IMR-90 (cell line): ENCODE measurements around the gene MAG. TPM values are rescaled to one million over a fixed set of nuclear protein-coding genes. Genes with fewer than 3 reads are reported as not detected.
A peak's percentile ranks its signal among the peaks of the same experiment; 100 is the strongest.
"Not testable (repeated sequence)": the region's sequence is repeated elsewhere in the genome, so short reads cannot be mapped to it uniquely, and the experiment has no call there.

Experiments
- ATAC-seq: fragments of 200-7000 bp; cut with Tn5 transposase; 2 replicates; pipeline ENCODE4 v1.9.1; 2020; ENCODE audit warnings: low read depth, mild to moderate bottlenecking, moderate library complexity
- BruUV-seq: library from RNA; stranded (reverse); fragments of 400-500 nt; replicated peaks from 2 replicates; lab custom pipeline; 2021; lab: Mats Ljungman, UMichigan
- CTCF ChIA-PET: fragments of 300-600 bp; formaldehyde crosslinking; extraction: SDS; loops from one replicate; lab custom pipeline; 2021; ENCODE audit warnings: antibody characterized with exemption; lab: Yijun Ruan, JAX
- POLR2A ChIA-PET: fragments of 300-600 bp; sonication (Branson Sonifier 250); formaldehyde crosslinking; loops from one replicate; lab custom pipeline; 2022; ENCODE audit warnings: antibody characterized with exemption; ENCODE audit not compliant: unreplicated experiment; lab: Charles Lee
- DNase-seq: peaks from one replicate; pipeline ENCODE4 v3.0.0; 2013
- H2AFZ ChIP-seq: replicated peaks from 2 replicates; pipeline ENCODE3; 2013; ENCODE audit warnings: low read length, mild to moderate bottlenecking; ENCODE audit not compliant: poor library complexity
- H2AK5ac ChIP-seq: 2 replicates; pipeline ENCODE4 v1.6.1; 2013; ENCODE audit warnings: low read depth, low read length, inconsistent platforms
- H2AK9ac ChIP-seq: replicated peaks from 2 replicates; pipeline ENCODE3; 2013; ENCODE audit warnings: mild to moderate bottlenecking, low read depth, low read length, moderate library complexity; ENCODE audit not compliant: poor library complexity
- H2BK120ac ChIP-seq: 2 replicates; pipeline ENCODE4 v1.6.1; 2013; ENCODE audit warnings: low read depth, low read length, inconsistent platforms
- H2BK15ac ChIP-seq: 3 replicates; pipeline ENCODE4 v1.6.1; 2013; ENCODE audit warnings: low read depth, low read length, inconsistent platforms
- H2BK20ac ChIP-seq: 2 replicates; pipeline ENCODE4 v1.6.1; 2013; ENCODE audit warnings: low read depth, mild to moderate bottlenecking, inconsistent platforms, low read length, moderate library complexity
- H2BK5ac ChIP-seq: 2 replicates; pipeline ENCODE4 v1.6.1; 2013; ENCODE audit warnings: mild to moderate bottlenecking, low read depth, low read length, inconsistent platforms; ENCODE audit not compliant: poor library complexity, severe bottlenecking
- H3K14ac ChIP-seq: replicated peaks from 2 replicates; pipeline ENCODE4 v1.6.1; 2013; ENCODE audit warnings: low read depth, low read length, inconsistent platforms
- H3K18ac ChIP-seq: 2 replicates; pipeline ENCODE4 v1.6.1; 2013; ENCODE audit warnings: low read depth, low read length, control low read depth
- H3K23ac ChIP-seq: 2 replicates; pipeline ENCODE4 v1.6.1; 2013; ENCODE audit warnings: low read depth, low read length, inconsistent platforms
- H3K27ac ChIP-seq: 2 replicates; pipeline ENCODE4 v1.5.1; 2013; ENCODE audit warnings: mild to moderate bottlenecking, control low read depth, low read length; ENCODE audit not compliant: insufficient read depth
- H3K27me3 ChIP-seq: 2 replicates; pipeline ENCODE4 v1.6.1; 2013; ENCODE audit warnings: low read length; ENCODE audit not compliant: control insufficient read depth, insufficient read depth
- H3K36me3 ChIP-seq: 2 replicates; pipeline ENCODE4 v1.6.1; 2013; ENCODE audit warnings: low read length, mixed read lengths; ENCODE audit not compliant: control insufficient read depth, insufficient read depth
- H3K4ac ChIP-seq: 2 replicates; pipeline ENCODE4 v1.6.1; 2013; ENCODE audit warnings: low read depth, low read length, inconsistent platforms
- H3K4me1 ChIP-seq: 2 replicates; pipeline ENCODE4 v1.6.1; 2013; ENCODE audit warnings: low read length, mixed read lengths; ENCODE audit not compliant: control insufficient read depth, insufficient read depth
- H3K4me2 ChIP-seq: 2 replicates; pipeline ENCODE4 v1.6.1; 2013; ENCODE audit warnings: low read depth, mild to moderate bottlenecking, control low read depth, low read length, moderate library complexity
- H3K4me3 ChIP-seq: 2 replicates; pipeline ENCODE4 v1.5.1; 2013; ENCODE audit warnings: low read depth, mild to moderate bottlenecking, control low read depth, low read length, moderate library complexity; ENCODE audit not compliant: insufficient read depth
- H3K56ac ChIP-seq: 2 replicates; pipeline ENCODE4 v1.6.1; 2013; ENCODE audit warnings: low read length, inconsistent platforms; ENCODE audit not compliant: insufficient read depth; ENCODE audit errors: extremely low read depth
- H3K79me1 ChIP-seq, 2 experiments: 2 replicates each; pipeline ENCODE4 v1.6.1; 2013; ENCODE audit warnings: low read length in 2 of 2, inconsistent platforms in 1 of 2, low read depth in 1 of 2
- H3K9ac ChIP-seq: 2 replicates; pipeline ENCODE4 v1.6.1; 2013; ENCODE audit warnings: low read depth, low read length, control low read depth
- H3K9me1 ChIP-seq: 2 replicates; pipeline ENCODE4 v1.6.1; 2013; ENCODE audit warnings: low read length, inconsistent platforms; ENCODE audit not compliant: insufficient read depth
- H3K9me3 ChIP-seq: 2 replicates; pipeline ENCODE4 v1.6.1; 2013; ENCODE audit warnings: low read length; ENCODE audit not compliant: control insufficient read depth, insufficient read depth
- H4K20me1 ChIP-seq: 2 replicates; pipeline ENCODE4 v1.6.1; 2013; ENCODE audit warnings: low read length, inconsistent platforms; ENCODE audit not compliant: insufficient read depth
- H4K5ac ChIP-seq: 2 replicates; pipeline ENCODE4 v1.6.1; 2013; ENCODE audit warnings: mild to moderate bottlenecking, low read depth, low read length, control low read depth
- H4K8ac ChIP-seq, 2 experiments: 2 replicates each; pipeline ENCODE4 v1.6.1; 2013; ENCODE audit warnings: low read depth in 2 of 2, low read length in 2 of 2, control low read depth in 1 of 2, inconsistent platforms in 1 of 2
- H4K91ac ChIP-seq: 2 replicates; pipeline ENCODE4 v1.6.1; 2013; ENCODE audit warnings: low read depth, low read length, inconsistent platforms; ENCODE audit not compliant: insufficient read depth
- BHLHE40 ChIP-seq: fragments of 150-350 bp; IDR thresholded peaks from 2 replicates; pipeline ENCODE4 v1.6.1; 2016; ENCODE audit warnings: mild to moderate bottlenecking, low read depth, low read length
- CEBPB ChIP-seq: IDR thresholded peaks from 2 replicates; pipeline ENCODE4 v1.6.1; 2012; ENCODE audit warnings: low read depth, low read length, improper control_type of control experiment
- ELK1 ChIP-seq: fragments of 150-350 bp; IDR thresholded peaks from 2 replicates; pipeline ENCODE4 v1.6.1; 2016; ENCODE audit warnings: low read depth, mild to moderate bottlenecking, low read length, moderate library complexity, borderline replicate concordance
- MXI1 ChIP-seq: IDR thresholded peaks from 2 replicates; pipeline ENCODE4 v1.6.1; 2012; ENCODE audit warnings: low read depth, mild to moderate bottlenecking, low read length, moderate library complexity, borderline replicate concordance
- WGBS, 2 experiments: methylation state at CpG; one replicate each; pipeline versions ENCODE4 v1.1.5 to v1.1.7; 2013; ENCODE audit warnings: missing lambda C conversion rate in 2 of 2; ENCODE audit not compliant: insufficient read length in 1 of 2; ENCODE audit errors: extremely low coverage in 2 of 2; 5-methylcytosine and 5-hydroxymethylcytosine counted together
- dilution Hi-C: fragments of 300-500 bp; cut with HindIII; formaldehyde crosslinking; loops from one replicate; pipeline ENCODE4 v1.14.3; 2018; ENCODE audit warnings: low sequenced_read_pairs; ENCODE audit not compliant: unreplicated experiment
- in situ Hi-C: fragments of 300-500 bp; cut with MboI; formaldehyde crosslinking; loops from 3 replicates; pipeline ENCODE4 v1.14.3; 2019; ENCODE audit warnings: low sequenced_read_pairs, inconsistent platforms, mixed read lengths
- intact Hi-C: fragments of 100-400 bp; cut with micrococcal nuclease; formaldehyde crosslinking; loops from 2 replicates; pipeline ENCODE4 v1.10.0; 2022
- polyA plus RNA-seq, 3 experiments: library from polyadenylated mRNA; depleted of rRNA; stranded (reverse); fragments of >200 nt; gene quantifications; 2 replicates each; pipeline ENCODE4 v1.2.3, GENCODE V29; 2012; ENCODE audit warnings: low replicate concordance in 1 of 3
- total RNA-seq: library from RNA; depleted of rRNA; stranded (reverse); fragments of >200 nt; gene quantifications from 2 replicates; pipeline ENCODE4 v1.2.3, GENCODE V29; 2012

MAG gene
- total and polyA plus RNA-seq, 2 of the 4 experiments (the other 2 are of a cell fraction): not detected

GRCh38 chr19:35357867-35358573, 66.1 kb downstream of the MAG start, which contains the start of gene FFAR3:
FFAR3 (plus strand) TSS chr19:35358460; CDS start chr19:35358891, 431 bp downstream.
- Histone ChIP-seq H3K56ac (no peak within 1 kb of the TSS), H3K23ac (no peak within 1 kb of the TSS), H2BK120ac (no peak within 1 kb of the TSS), H2AK5ac (no peak within 1 kb of the TSS), H3K4me3 (no peak within 1 kb of the TSS), H3K4me1 (no peaks in the 10 kb centered on the region), H2BK5ac (no peak within 1 kb of the TSS), H4K91ac (no peak within 1 kb of the TSS), H3K79me1 (no peaks in the 10 kb centered on the region), H3K9me3 (no peaks in the 10 kb centered on the region), H3K27ac (no peak within 1 kb of the TSS), H2BK15ac (no peak within 1 kb of the TSS), H3K14ac (no peak within 1 kb of the TSS), H3K18ac (no peak within 1 kb of the TSS), H3K27me3 (peaks cover 11% of the 10 kb centered on the region), H3K4me2 (no peak within 1 kb of the TSS; the same call in 1 of the 2 replicates), H2BK20ac (no peak within 1 kb of the TSS), H4K8ac (no peak within 1 kb of the TSS), H4K20me1 (no peaks in the 10 kb centered on the region), H4K5ac (no peak within 1 kb of the TSS), H3K9me1 (no peaks in the 10 kb centered on the region), H2AFZ (no peak within 1 kb of the TSS), H3K36me3 (no peaks in the 10 kb centered on the region), H3K9ac (no peak within 1 kb of the TSS), H3K4ac (no peak within 1 kb of the TSS), H2AK9ac (no peak within 1 kb of the TSS)
- dilution Hi-C loops (no loop called here), intact Hi-C loops (loop anchor here (10.0 kb wide), 1 partner anchor 107 kb away; no protein-coding TSS in a partner anchor), in situ Hi-C loops (no loop called here)
- DNase-seq: peak; percentile 11
- BruUV-seq: no TSS peak
- 0% methylated on average over 1 of the region's 18 CpGs; no CpG with 5 or more reads in 1 of the 2 experiments for WGBS, 2 experiments
- ATAC-seq: no peak
- TF ChIP-seq ELK1 (no peak), CEBPB (peak; percentile 81), BHLHE40 (no peak), MXI1 (no peak)
- ChIA-PET POLR2A (no interaction called here), CTCF (no interaction called here)

GRCh38 chr19:35358834-35359233, 66.9 kb downstream of the MAG start:
- H2AFZ ChIP-seq, H3K9me3 ChIP-seq, H3K9ac ChIP-seq, H2AK5ac ChIP-seq, in situ Hi-C loops, H3K56ac ChIP-seq, H2BK5ac ChIP-seq, H4K91ac ChIP-seq, ATAC-seq, H3K79me1 ChIP-seq, H4K20me1 ChIP-seq, H2BK20ac ChIP-seq, H3K4me2 ChIP-seq, H3K27ac ChIP-seq, DNase-seq, BruUV-seq, H3K14ac ChIP-seq, H4K5ac ChIP-seq, H3K36me3 ChIP-seq, H3K9me1 ChIP-seq, H4K8ac ChIP-seq, H3K4ac ChIP-seq, H3K4me3 ChIP-seq, POLR2A ChIA-PET, H2AK9ac ChIP-seq, H3K18ac ChIP-seq, CTCF ChIA-PET, H3K23ac ChIP-seq, dilution Hi-C loops, H3K27me3 ChIP-seq, H2BK120ac ChIP-seq, H3K4me1 ChIP-seq, H2BK15ac ChIP-seq: not testable (repeated sequence)
- WGBS, 2 experiments: no CpG with 5 or more reads among the region's 16 CpGs
- intact Hi-C loops: loop anchor here (10.0 kb wide), 1 partner anchor 106 kb away; no protein-coding TSS in a partner anchor
